Activated CD4-positive, alpha-beta memory T cell treated with anti-CD3 and anti-CD28 coated beads, Interleukin-2, amount 10 ng/mL, durations not matched to agents 7 days and 5 days (primary cell): ENCODE data around the gene COX6A2. TPM values are rescaled to one million over a fixed set of nuclear protein-coding genes. Genes with fewer than 3 reads are reported as not detected.

ENCODE experiments used
- CTCF ChIA-PET: fragments of 350-600 bp; sonication (Branson Sonifier 250); formaldehyde crosslinking; loops from one replicate; lab custom pipeline; 2021; ENCODE audit warnings: antibody characterized with exemption, inconsistent platforms; lab: Charles Lee
- POLR2A ChIA-PET: fragments of 350-600 bp; sonication (Branson Sonifier 250); formaldehyde crosslinking; loops from one replicate; lab custom pipeline; 2021; ENCODE audit warnings: antibody characterized with exemption; lab: Charles Lee
- DNase-seq: peaks from one replicate; pipeline ENCODE4 v3.0.0-alpha.2; 2020
- H3K27ac Mint-ChIP-seq: one replicate; pipeline ENCODE4 v1.8.0; 2021; ENCODE audit warnings: mild to moderate bottlenecking, mixed read lengths
- H3K27me3 Mint-ChIP-seq: one replicate; pipeline ENCODE4 v1.8.0; 2021; ENCODE audit warnings: mixed read lengths
- H3K36me3 Mint-ChIP-seq: one replicate; pipeline ENCODE4 v1.8.0; 2021; ENCODE audit warnings: low read depth, mixed read lengths
- H3K4me1 Mint-ChIP-seq: one replicate; pipeline ENCODE4 v1.8.0; 2021; ENCODE audit warnings: mixed read lengths
- H3K4me3 Mint-ChIP-seq: one replicate; pipeline ENCODE4 v1.8.0; 2021; ENCODE audit warnings: mild to moderate bottlenecking, mixed read lengths
- H3K9me3 Mint-ChIP-seq: one replicate; pipeline ENCODE4 v1.8.0; 2021; ENCODE audit warnings: mixed read lengths
- total RNA-seq, 2 experiments: library from RNA; stranded (reverse); gene quantifications; one replicate each; pipeline ENCODE4 v1.2.3, GENCODE V29; 2021

COX6A2 gene
- total RNA-seq, 2 experiments from 2014 or later = not detected

- DNase-seq = no peak
- no peaks in the 10 kb centered on the region for H3K36me3 Mint-ChIP-seq
- no peak overlapping the region for H3K27ac Mint-ChIP-seq
- H3K4me1 Mint-ChIP-seq = peaks cover 19% of the 10 kb centered on the region
- CTCF ChIA-PET = no interaction called here
- peaks cover 28% of the 10 kb centered on the region for H3K27me3 Mint-ChIP-seq
- H3K4me3 Mint-ChIP-seq = no peak overlapping the region
- H3K9me3 Mint-ChIP-seq = no peaks in the 10 kb centered on the region
- POLR2A ChIA-PET = no interaction called here
Measured at GRCh38 chr16:31411024-31411844, 16.9 kb downstream of the COX6A2 start.

GRCh38 chr16:31410082-31410481 lies 18.1 kb downstream of the COX6A2 start:
- Mint-ChIP-seq H3K4me1 (peaks cover 11% of the 10 kb centered on the region), H3K27ac (no peak overlapping the region), H3K4me3 (no peak overlapping the region), H3K36me3 (no peaks in the 10 kb centered on the region), H3K9me3 (no peaks in the 10 kb centered on the region), H3K27me3 (peaks cover 19% of the 10 kb centered on the region)
- ChIA-PET POLR2A (no interaction called here), CTCF (interaction anchor here (0.9 kb wide), 1 partner anchor 28 kb away, joined by 3 read pairs; no protein-coding TSS in a partner anchor)
- DNase-seq = no peak

- H3K27me3 Mint-ChIP-seq = peaks cover 18% of the 10 kb centered on the region
- peaks cover 7% of the 10 kb centered on the region for H3K4me1 Mint-ChIP-seq
- no peaks in the 10 kb centered on the region for H3K36me3 Mint-ChIP-seq
- H3K4me3 Mint-ChIP-seq = no peak overlapping the region
- no peaks in the 10 kb centered on the region for H3K9me3 Mint-ChIP-seq
- CTCF ChIA-PET = interaction anchor here (0.9 kb wide), 1 partner anchor 27 kb away, joined by 3 read pairs; no protein-coding TSS in a partner anchor
- POLR2A ChIA-PET = no interaction called here
- no peak overlapping the region for H3K27ac Mint-ChIP-seq
- DNase-seq = no peak
Measured at GRCh38 chr16:31409433-31409832, 18.7 kb downstream of the COX6A2 start.

GRCh38 chr16:31407406-31407805 lies 20.8 kb downstream of the COX6A2 start:
- no peak overlapping the region for H3K27ac Mint-ChIP-seq
- H3K9me3 Mint-ChIP-seq = no peaks in the 10 kb centered on the region
- no peak for DNase-seq
- no peaks in the 10 kb centered on the region for H3K36me3 Mint-ChIP-seq
- no peak overlapping the region for H3K4me3 Mint-ChIP-seq
- POLR2A ChIA-PET = no interaction called here
- peaks cover 7% of the 10 kb centered on the region for H3K27me3 Mint-ChIP-seq
- peaks cover 16% of the 10 kb centered on the region for H3K4me1 Mint-ChIP-seq
- CTCF ChIA-PET = interaction anchor here (1.0 kb wide), 1 partner anchor 24 kb away, joined by 4 read pairs; no protein-coding TSS in a partner anchor

- Mint-ChIP-seq H3K4me3 (no peak overlapping the region), H3K27ac (no peak overlapping the region), H3K36me3 (peaks cover 8% of the 10 kb centered on the region), H3K4me1 (peaks cover 34% of the 10 kb centered on the region), H3K9me3 (peaks cover 8% of the 10 kb centered on the region), H3K27me3 (peaks cover 4% of the 10 kb centered on the region)
- POLR2A ChIA-PET = no interaction called here
- CTCF ChIA-PET = no interaction called here
- DNase-seq = no peak
Measured at GRCh38 chr16:31404353-31405064, 23.7 kb downstream of the COX6A2 start.

GRCh38 chr16:31403590-31404352 lies 24.4 kb downstream of the COX6A2 start:
- CTCF ChIA-PET = interaction anchor here (1.1 to 1.9 kb wide), 3 partner anchors 17 to 262 kb away, joined by 3 to 8 read pairs (median 3); no protein-coding TSS in a partner anchor

GRCh38 chr16:31402687-31403086 lies 25.5 kb downstream of the COX6A2 start:
- POLR2A ChIA-PET = interaction anchor here (0.5 to 1.6 kb wide), 3 partner anchors 19 to 222 kb away, joined by 3 to 8 read pairs (median 4); partner anchors contain the start of gene FUS
- peak overlapping the region; percentile 18 for H3K27ac Mint-ChIP-seq
- CTCF ChIA-PET = interaction anchor here (1.0 to 1.9 kb wide), 5 partner anchors 16 to 261 kb away, joined by 3 to 8 read pairs (median 3); no protein-coding TSS in a partner anchor

More at GRCh38 chr16:31403590-31404352, 24.4 kb downstream of the COX6A2 start:
- H3K36me3 Mint-ChIP-seq = peaks cover 16% of the 10 kb centered on the region
- peaks cover 42% of the 10 kb centered on the region for H3K4me1 Mint-ChIP-seq
- no peak for DNase-seq
- POLR2A ChIA-PET = interaction anchor here (0.6 to 1.6 kb wide), 2 partner anchors 15 to 18 kb away, joined by 3 to 8 read pairs; no protein-coding TSS in a partner anchor
- peaks cover 4% of the 10 kb centered on the region for H3K27me3 Mint-ChIP-seq
- H3K4me3 Mint-ChIP-seq = no peak overlapping the region
- H3K9me3 Mint-ChIP-seq = peaks cover 14% of the 10 kb centered on the region
- no peak overlapping the region for H3K27ac Mint-ChIP-seq

GRCh38 chr16:31401436-31401835 lies 26.7 kb downstream of the COX6A2 start:
- Mint-ChIP-seq H3K27ac (no peak overlapping the region), H3K4me1 (peaks cover 47% of the 10 kb centered on the region), H3K36me3 (peaks cover 21% of the 10 kb centered on the region), H3K27me3 (no peaks in the 10 kb centered on the region), H3K4me3 (no peak overlapping the region), H3K9me3 (peaks cover 17% of the 10 kb centered on the region)
- DNase-seq = no peak
- ChIA-PET CTCF (no interaction called here), POLR2A (no interaction called here)

More at GRCh38 chr16:31402687-31403086, 25.5 kb downstream of the COX6A2 start:
- H3K4me3 Mint-ChIP-seq = no peak overlapping the region
- peaks cover 47% of the 10 kb centered on the region for H3K4me1 Mint-ChIP-seq
- H3K36me3 Mint-ChIP-seq = peaks cover 21% of the 10 kb centered on the region
- no peak for DNase-seq
- peaks cover 17% of the 10 kb centered on the region for H3K9me3 Mint-ChIP-seq
- peaks cover 2% of the 10 kb centered on the region for H3K27me3 Mint-ChIP-seq

- CTCF ChIA-PET = no interaction called here
- Mint-ChIP-seq H3K9me3 (peaks cover 17% of the 10 kb centered on the region), H3K27me3 (peaks cover 2% of the 10 kb centered on the region), H3K4me3 (no peak overlapping the region), H3K4me1 (peaks cover 47% of the 10 kb centered on the region), H3K27ac (peak overlapping the region; percentile 79), H3K36me3 (peaks cover 21% of the 10 kb centered on the region)
- peak; percentile 57 for DNase-seq
- POLR2A ChIA-PET = interaction anchor here (0.7 to 1.2 kb wide), 2 partner anchors 14 to 30 kb away, joined by 4 to 5 read pairs; no protein-coding TSS in a partner anchor
Measured at GRCh38 chr16:31400191-31400590, 28.0 kb downstream of the COX6A2 start.

- Mint-ChIP-seq H3K36me3 (peaks cover 21% of the 10 kb centered on the region), H3K4me3 (no peak overlapping the region), H3K9me3 (peaks cover 17% of the 10 kb centered on the region), H3K27ac (no peak overlapping the region), H3K4me1 (peaks cover 33% of the 10 kb centered on the region), H3K27me3 (peaks cover 2% of the 10 kb centered on the region)
- POLR2A ChIA-PET = no interaction called here
- CTCF ChIA-PET = no interaction called here
- DNase-seq = no peak
Measured at GRCh38 chr16:31397701-31398100, 30.5 kb downstream of the COX6A2 start.

GRCh38 chr16:31397096-31397660 lies 31.0 kb downstream of the COX6A2 start:
- Mint-ChIP-seq H3K4me1 (peaks cover 29% of the 10 kb centered on the region), H3K9me3 (peaks cover 17% of the 10 kb centered on the region), H3K36me3 (peaks cover 21% of the 10 kb centered on the region), H3K4me3 (no peak overlapping the region), H3K27me3 (peaks cover 2% of the 10 kb centered on the region), H3K27ac (no peak overlapping the region)
- DNase-seq = no peak
- ChIA-PET CTCF (no interaction called here), POLR2A (no interaction called here)

GRCh38 chr16:31395647-31396046 lies 32.5 kb downstream of the COX6A2 start:
- H3K27ac Mint-ChIP-seq = no peak overlapping the region
- H3K36me3 Mint-ChIP-seq = peaks cover 21% of the 10 kb centered on the region
- ChIA-PET POLR2A (no interaction called here), CTCF (interaction anchor here (1.4 kb wide), 1 partner anchor 10 kb away, joined by 5 read pairs; no protein-coding TSS in a partner anchor)
- peaks cover 23% of the 10 kb centered on the region for H3K4me1 Mint-ChIP-seq
- H3K27me3 Mint-ChIP-seq = peaks cover 4% of the 10 kb centered on the region
- H3K4me3 Mint-ChIP-seq = no peak overlapping the region
- no peak for DNase-seq
- H3K9me3 Mint-ChIP-seq = peaks cover 17% of the 10 kb centered on the region
